Left ventricle myocardium inferior (tissue), 1 donor: Measurements from ENCODE around the gene ATP6V0D1. TPM values are rescaled to one million over a fixed set of nuclear protein-coding genes. Genes with fewer than 3 reads are reported as not detected.

ENCODE experiments used
- DNase-seq: peaks from one replicate; pipeline ENCODE4 v3.0.0-alpha.2; 2020
- H3K27ac ChIP-seq: fragments of 200-600 bp; replicated peaks from 2 replicates; pipeline ENCODE4 v1.8.0; 2021
- H3K27me3 ChIP-seq: fragments of 200-600 bp; 2 replicates; pipeline ENCODE4 v1.8.0; 2021; ENCODE audit warnings: low read depth
- H3K36me3 ChIP-seq: fragments of 200-600 bp; 2 replicates; pipeline ENCODE4 v1.8.0; 2021
- H3K4me1 ChIP-seq: fragments of 200-600 bp; 2 replicates; pipeline ENCODE4 v1.8.0; 2021
- H3K4me3 ChIP-seq: fragments of 200-600 bp; 2 replicates; pipeline ENCODE4 v1.8.0; 2021; ENCODE audit warnings: mild to moderate bottlenecking, moderate library complexity
- H3K9me3 ChIP-seq: fragments of 200-600 bp; replicated peaks from 2 replicates; pipeline ENCODE4 v1.8.0; 2021
- CTCF ChIP-seq: fragments of 200-600 bp; IDR thresholded peaks from 2 replicates; pipeline ENCODE4 v1.8.0; 2021; ENCODE audit warnings: antibody characterized with exemption, mild to moderate bottlenecking, borderline replicate concordance
- intact Hi-C: fragments of 100-400 bp; cut with micrococcal nuclease; formaldehyde crosslinking; loops from one replicate; pipeline ENCODE4 v1.11.0; 2022
- long read RNA-seq: library from polyadenylated mRNA; unstranded; transcript quantifications from one replicate; pipeline ENCODE4 v2.0.0, GENCODE V29; 2021
- total RNA-seq: library from RNA; stranded (reverse); fragmentation: NEBNext Ultra II Directional; extraction: Animal tissue kit (Norgen Biotek cat#: 25700); gene quantifications from one replicate; pipeline ENCODE4 v1.2.1, GENCODE V29; 2021
- donor health status: DM: no; HTN: yes; CAD: no; lungs with severe emphysema.

ATP6V0D1 gene
- total RNA-seq: 65.8 TPM
- long read RNA-seq, transcript ATP6V0D1-201 (8 exons, 1,716 nt): major isoform, 180 of 189 reads
- long read RNA-seq, partial matches to known transcripts: 3 of 189 reads
- long read RNA-seq, other reads (novel, unspliced or antisense): 5 of 189 reads

DNA sequence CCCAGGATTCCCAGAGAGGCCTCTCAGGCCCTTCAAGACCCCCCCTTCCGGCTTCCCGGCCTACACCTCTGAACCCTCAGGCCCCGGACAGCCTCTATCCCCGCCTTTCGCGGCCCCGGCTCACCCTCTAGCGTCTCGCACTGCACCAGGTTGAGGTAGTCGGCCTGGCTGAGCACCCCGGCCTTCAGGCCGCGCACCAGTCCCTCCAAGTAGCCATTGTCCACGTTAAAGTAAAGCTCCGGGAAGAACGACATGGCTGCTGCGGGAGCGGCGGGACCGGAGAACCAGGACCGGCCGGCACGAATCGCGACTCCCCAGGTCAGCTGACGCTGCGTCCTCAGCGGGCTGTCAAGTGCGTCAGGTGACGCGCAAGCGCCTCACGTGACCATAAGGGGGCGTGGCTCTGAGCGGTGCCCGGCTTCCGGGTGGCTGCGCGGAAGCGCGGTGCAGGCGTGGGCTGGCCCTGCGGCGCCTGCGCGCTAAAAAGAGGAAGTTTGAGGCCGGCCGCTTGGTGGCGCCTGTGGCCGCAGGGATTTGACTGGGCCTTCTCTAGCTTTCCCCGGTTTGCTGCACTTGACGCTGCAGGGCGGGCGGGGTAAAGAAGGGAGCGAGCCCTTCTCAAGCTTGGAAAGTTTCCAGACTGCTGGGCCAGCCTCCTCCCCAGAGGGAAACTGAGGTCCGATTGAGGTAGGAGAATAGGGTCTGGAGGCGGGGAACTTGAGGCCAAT, at the start of gene ATP6V0D1:
Gene ATP6V0D1, minus strand, starts transcription at position 325 of the 728 bp plus-strand sequence. Its CDS starts 71 bp downstream, at position 254.
- DNase-seq: peak; percentile 99
- TF ChIP-seq CTCF: peak; percentile 90
- H3K27ac ChIP-seq: peak within 1 kb of the TSS; percentile 95
- peaks cover 18% of the 10 kb centered on the region for H3K36me3 ChIP-seq
- no peaks in the 10 kb centered on the region for H3K9me3 ChIP-seq
- intact Hi-C loops: no loop called here
- peaks cover 73% of the 10 kb centered on the region for H3K4me1 ChIP-seq
- H3K27me3 ChIP-seq: no peaks in the 10 kb centered on the region
- peak within 1 kb of the TSS; percentile 96 for H3K4me3 ChIP-seq

GRCh38 chr16:67530013-67530939, 49.3 kb upstream of the ATP6V0D1 start:
- no peaks in the 10 kb centered on the region for H3K9me3 ChIP-seq
- peak overlapping the region; percentile 88 for H3K4me3 ChIP-seq
- no peaks in the 10 kb centered on the region for H3K27me3 ChIP-seq
- H3K4me1 ChIP-seq: peaks cover 85% of the 10 kb centered on the region
- peak; percentile 82 for DNase-seq
- H3K27ac ChIP-seq: peak overlapping the region; percentile 95
- no peak for TF ChIP-seq CTCF
- H3K36me3 ChIP-seq: no peaks in the 10 kb centered on the region
- intact Hi-C loops: no loop called here

DNA sequence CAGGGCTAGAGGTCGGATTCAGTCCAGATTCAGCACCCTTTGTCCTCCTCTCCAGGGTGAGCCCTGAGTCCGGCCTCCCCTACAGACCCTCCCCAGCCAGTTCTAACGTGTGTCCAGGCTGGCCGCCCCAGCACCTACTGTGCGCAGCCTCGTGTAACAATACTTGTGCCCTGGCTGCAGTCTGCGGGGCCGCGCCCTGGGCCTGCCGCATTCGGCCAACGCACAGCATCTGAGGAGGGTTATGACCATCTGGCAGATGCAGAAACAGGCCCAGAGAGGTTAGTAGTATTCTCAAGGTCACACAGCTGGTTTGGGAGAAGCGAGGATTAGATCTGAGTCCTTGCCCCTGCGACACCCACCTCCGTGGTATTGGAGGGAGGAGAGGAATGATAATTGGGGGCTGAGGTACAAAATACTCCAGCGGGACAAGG, 48.6 kb upstream of the ATP6V0D1 start:
- H3K36me3 ChIP-seq: no peaks in the 10 kb centered on the region
- H3K4me3 ChIP-seq: peak overlapping the region; percentile 88
- intact Hi-C loops: no loop called here
- H3K27ac ChIP-seq: peak overlapping the region; percentile 95
- no peaks in the 10 kb centered on the region for H3K9me3 ChIP-seq
- no peak for TF ChIP-seq CTCF
- H3K4me1 ChIP-seq: peaks cover 81% of the 10 kb centered on the region
- no peak for DNase-seq
- H3K27me3 ChIP-seq: no peaks in the 10 kb centered on the region

- peaks cover 75% of the 10 kb centered on the region for H3K4me1 ChIP-seq
- TF ChIP-seq CTCF: no peak
- intact Hi-C loops: no loop called here
- no peaks in the 10 kb centered on the region for H3K36me3 ChIP-seq
- DNase-seq: peak; percentile 58
- H3K9me3 ChIP-seq: no peaks in the 10 kb centered on the region
- peak overlapping the region; percentile 95 for H3K27ac ChIP-seq
- H3K27me3 ChIP-seq: no peaks in the 10 kb centered on the region
- H3K4me3 ChIP-seq: peak overlapping the region; percentile 88
Measured at GRCh38 chr16:67528870-67529581, 48.1 kb upstream of the ATP6V0D1 start.

GRCh38 chr16:67528222-67528869, 47.4 kb upstream of the ATP6V0D1 start, which contains the start of gene RIPOR1:
Gene RIPOR1, plus strand, starts transcription at chr16:67528829. Its CDS starts 9,618 bp downstream, at chr16:67538447.
- intact Hi-C loops: no loop called here
- peak within 1 kb of the TSS; percentile 88 for H3K4me3 ChIP-seq
- H3K36me3 ChIP-seq: no peaks in the 10 kb centered on the region
- H3K4me1 ChIP-seq: peaks cover 68% of the 10 kb centered on the region
- peak; percentile 75 for DNase-seq
- no peaks in the 10 kb centered on the region for H3K27me3 ChIP-seq
- no peak for TF ChIP-seq CTCF
- H3K27ac ChIP-seq: peak within 1 kb of the TSS; percentile 95
- H3K9me3 ChIP-seq: no peaks in the 10 kb centered on the region
